HG02970 (cell line): ENCODE measurements around the gene TEC.
A peak's percentile ranks its signal among the peaks of the same experiment; 100 is the strongest.
"Not testable (repeated sequence)": the region's sequence is repeated elsewhere in the genome, so short reads cannot be mapped to it uniquely, and the experiment has no call there.

Source experiments
- ATAC-seq: cut with Tn5 transposase; IDR thresholded peaks from one replicate; pipeline ENCODE4 v1.9.1; 2021; ENCODE audit warnings: mild to moderate bottlenecking, moderate library complexity, moderate number of reproducible peaks; ENCODE audit not compliant: unreplicated experiment, low FRiP score

TEC gene

GRCh38 chr4:48243887-48244286, 25.8 kb downstream of the TEC start:
- ATAC-seq, result no peak

- ATAC-seq, result no peak
Measured at GRCh38 chr4:48243429-48243828, 26.2 kb downstream of the TEC start.

GRCh38 chr4:48242511-48243195, 27.0 kb downstream of the TEC start:
- no peak for ATAC-seq

GRCh38 chr4:48241731-48242130, 27.9 kb downstream of the TEC start:
- no peak for ATAC-seq

GRCh38 chr4:48237996-48238645, 31.5 kb downstream of the TEC start:
- ATAC-seq, result no peak

- no peak for ATAC-seq
Measured at GRCh38 chr4:48235050-48235449, 34.6 kb downstream of the TEC start.

- no peak for ATAC-seq
Measured at GRCh38 chr4:48234575-48234974, 35.1 kb downstream of the TEC start.

GRCh38 chr4:48228949-48229348, 40.7 kb downstream of the TEC start:
- no peak for ATAC-seq

GRCh38 chr4:48227662-48228061, 42.0 kb downstream of the TEC start:
- no peak for ATAC-seq

- ATAC-seq, result no peak
Measured at GRCh38 chr4:48226199-48226598, 43.4 kb downstream of the TEC start.

GRCh38 chr4:48225368-48226141, 44.1 kb downstream of the TEC start:
- ATAC-seq, result no peak

- no peak for ATAC-seq
Measured at GRCh38 chr4:48224606-48225005, 45.0 kb downstream of the TEC start.

- no peak for ATAC-seq
Measured at GRCh38 chr4:48223633-48224295, 45.9 kb downstream of the TEC start.

- ATAC-seq, result no peak
Measured at GRCh38 chr4:48222491-48222890, 47.1 kb downstream of the TEC start.

GRCh38 chr4:48219430-48219829, 50.2 kb downstream of the TEC start:
- not testable (repeated sequence) for ATAC-seq

GRCh38 chr4:48216563-48216962, 53.1 kb downstream of the TEC start:
- ATAC-seq, result no peak

GRCh38 chr4:48215977-48216376, 53.7 kb downstream of the TEC start:
- ATAC-seq, result no peak

- peak; percentile 78 for ATAC-seq
Measured at GRCh38 chr4:48212165-48212564, 57.5 kb downstream of the TEC start.

GRCh38 chr4:48210966-48211328, 58.7 kb downstream of the TEC start:
- ATAC-seq, result no peak

- ATAC-seq, result no peak
Measured at GRCh38 chr4:48205626-48206025, 64.0 kb downstream of the TEC start.

GRCh38 chr4:48205107-48205506, 64.5 kb downstream of the TEC start:
- ATAC-seq, result no peak
